ENCODE data around the gene MTCL1.

DNA sequence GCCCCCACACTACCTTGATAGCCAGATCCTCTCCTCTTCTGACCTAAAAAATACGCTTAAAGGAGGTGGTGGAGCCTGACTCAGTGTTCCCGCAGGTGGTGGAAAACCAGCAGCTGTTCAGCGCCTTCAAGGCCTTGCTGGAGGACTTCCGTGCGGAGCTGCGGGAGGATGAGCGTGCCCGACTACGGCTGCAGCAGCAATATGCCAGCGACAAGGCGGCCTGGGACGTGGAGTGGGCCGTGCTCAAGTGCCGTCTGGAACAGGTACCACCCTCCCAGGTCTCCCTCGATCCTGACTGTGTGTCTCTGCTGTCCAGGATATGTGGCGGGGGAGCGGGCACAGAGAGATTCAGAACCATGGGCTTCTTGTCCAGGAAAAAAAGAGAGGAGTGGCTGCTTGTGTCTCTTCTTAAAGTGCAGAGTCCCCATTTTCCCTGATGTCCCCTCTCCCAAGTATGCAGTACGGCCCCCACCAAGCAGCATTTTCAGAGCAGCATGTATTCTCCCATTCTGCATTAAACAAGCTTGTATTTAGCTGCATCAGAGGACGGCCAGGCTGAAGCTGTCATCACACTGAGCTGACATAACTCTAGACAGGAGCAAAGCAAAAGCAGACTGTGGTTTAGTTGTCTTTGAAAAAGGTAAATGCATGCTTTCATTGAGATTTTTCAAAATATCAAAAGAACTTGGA is 101.6 kb downstream of the MTCL1 start:
- no peak for TF ChIP-seq JUND (IDR thresholded peaks at IDR 0.05)
- TF ChIP-seq, protein P1, sequence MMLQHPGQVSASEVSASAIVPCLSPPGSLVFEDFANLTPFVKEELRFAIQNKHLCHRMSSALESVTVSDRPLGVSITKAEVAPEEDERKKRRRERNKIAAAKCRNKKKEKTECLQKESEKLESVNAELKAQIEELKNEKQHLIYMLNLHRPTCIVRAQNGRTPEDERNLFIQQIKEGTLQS (IDR thresholded peaks at IDR 0.05), result no peak
- TF ChIP-seq TCF7L2 (IDR thresholded peaks at IDR 0.05; ENCODE audit: borderline replicate concordance, extremely low read depth, insufficient read depth, insufficient read length), result no peak
- TF ChIP-seq, protein P2, sequence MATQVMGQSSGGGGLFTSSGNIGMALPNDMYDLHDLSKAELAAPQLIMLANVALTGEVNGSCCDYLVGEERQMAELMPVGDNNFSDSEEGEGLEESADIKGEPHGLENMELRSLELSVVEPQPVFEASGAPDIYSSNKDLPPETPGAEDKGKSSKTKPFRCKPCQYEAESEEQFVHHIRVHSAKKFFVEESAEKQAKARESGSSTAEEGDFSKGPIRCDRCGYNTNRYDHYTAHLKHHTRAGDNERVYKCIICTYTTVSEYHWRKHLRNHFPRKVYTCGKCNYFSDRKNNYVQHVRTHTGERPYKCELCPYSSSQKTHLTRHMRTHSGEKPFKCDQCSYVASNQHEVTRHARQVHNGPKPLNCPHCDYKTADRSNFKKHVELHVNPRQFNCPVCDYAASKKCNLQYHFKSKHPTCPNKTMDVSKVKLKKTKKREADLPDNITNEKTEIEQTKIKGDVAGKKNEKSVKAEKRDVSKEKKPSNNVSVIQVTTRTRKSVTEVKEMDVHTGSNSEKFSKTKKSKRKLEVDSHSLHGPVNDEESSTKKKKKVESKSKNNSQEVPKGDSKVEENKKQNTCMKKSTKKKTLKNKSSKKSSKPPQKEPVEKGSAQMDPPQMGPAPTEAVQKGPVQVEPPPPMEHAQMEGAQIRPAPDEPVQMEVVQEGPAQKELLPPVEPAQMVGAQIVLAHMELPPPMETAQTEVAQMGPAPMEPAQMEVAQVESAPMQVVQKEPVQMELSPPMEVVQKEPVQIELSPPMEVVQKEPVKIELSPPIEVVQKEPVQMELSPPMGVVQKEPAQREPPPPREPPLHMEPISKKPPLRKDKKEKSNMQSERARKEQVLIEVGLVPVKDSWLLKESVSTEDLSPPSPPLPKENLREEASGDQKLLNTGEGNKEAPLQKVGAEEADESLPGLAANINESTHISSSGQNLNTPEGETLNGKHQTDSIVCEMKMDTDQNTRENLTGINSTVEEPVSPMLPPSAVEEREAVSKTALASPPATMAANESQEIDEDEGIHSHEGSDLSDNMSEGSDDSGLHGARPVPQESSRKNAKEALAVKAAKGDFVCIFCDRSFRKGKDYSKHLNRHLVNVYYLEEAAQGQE (IDR thresholded peaks at IDR 0.05; ENCODE audit: low read depth), result no peak
- TF ChIP-seq, protein P3, sequence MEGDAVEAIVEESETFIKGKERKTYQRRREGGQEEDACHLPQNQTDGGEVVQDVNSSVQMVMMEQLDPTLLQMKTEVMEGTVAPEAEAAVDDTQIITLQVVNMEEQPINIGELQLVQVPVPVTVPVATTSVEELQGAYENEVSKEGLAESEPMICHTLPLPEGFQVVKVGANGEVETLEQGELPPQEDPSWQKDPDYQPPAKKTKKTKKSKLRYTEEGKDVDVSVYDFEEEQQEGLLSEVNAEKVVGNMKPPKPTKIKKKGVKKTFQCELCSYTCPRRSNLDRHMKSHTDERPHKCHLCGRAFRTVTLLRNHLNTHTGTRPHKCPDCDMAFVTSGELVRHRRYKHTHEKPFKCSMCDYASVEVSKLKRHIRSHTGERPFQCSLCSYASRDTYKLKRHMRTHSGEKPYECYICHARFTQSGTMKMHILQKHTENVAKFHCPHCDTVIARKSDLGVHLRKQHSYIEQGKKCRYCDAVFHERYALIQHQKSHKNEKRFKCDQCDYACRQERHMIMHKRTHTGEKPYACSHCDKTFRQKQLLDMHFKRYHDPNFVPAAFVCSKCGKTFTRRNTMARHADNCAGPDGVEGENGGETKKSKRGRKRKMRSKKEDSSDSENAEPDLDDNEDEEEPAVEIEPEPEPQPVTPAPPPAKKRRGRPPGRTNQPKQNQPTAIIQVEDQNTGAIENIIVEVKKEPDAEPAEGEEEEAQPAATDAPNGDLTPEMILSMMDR (IDR thresholded peaks at IDR 0.05 in 2 of 3, conservative IDR thresholded peaks at IDR 0.05 in 1 of 3; ENCODE audit: borderline replicate concordance in 1 of 3, insufficient read depth in 1 of 3, low read depth in 2 of 3, low read length in 2 of 3), result no peak
- TF ChIP-seq YY1 (IDR thresholded peaks at IDR 0.05; ENCODE audit: extremely low read depth, insufficient replicate concordance, low read depth, low read length), result no peak
- no peak for TF ChIP-seq EZH2 (IDR thresholded peaks at IDR 0.05)
- no peak for TF ChIP-seq SP1 (IDR thresholded peaks at IDR 0.05; ENCODE audit: low read depth)
- TF ChIP-seq RAD21 (IDR thresholded peaks at IDR 0.05; ENCODE audit: low read depth), result no peak
- TF ChIP-seq CBX3 (IDR thresholded peaks at IDR 0.05; ENCODE audit: low read depth), result no peak
- no peak for TF ChIP-seq EZH2phosphoT487 (IDR thresholded peaks at IDR 0.05; ENCODE audit: borderline replicate concordance)
- TF ChIP-seq, protein P4, sequence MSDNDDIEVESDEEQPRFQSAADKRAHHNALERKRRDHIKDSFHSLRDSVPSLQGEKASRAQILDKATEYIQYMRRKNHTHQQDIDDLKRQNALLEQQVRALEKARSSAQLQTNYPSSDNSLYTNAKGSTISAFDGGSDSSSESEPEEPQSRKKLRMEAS (IDR thresholded peaks at IDR 0.05), result no peak
- no peak for TF ChIP-seq POLR2AphosphoS5 (IDR thresholded peaks at IDR 0.05; ENCODE audit: low read depth, low read length)
- no peak for TF ChIP-seq ZNF274 (IDR thresholded peaks at IDR 0.05; ENCODE audit: low read depth, low read length)

Measured in HCT116 (cell line).